Measurements from ENCODE around the gene GNA14.
"Not testable (repeated sequence)": the region's sequence is repeated elsewhere in the genome, so short reads cannot be mapped to it uniquely, and the experiment has no call there.

GNA14 gene

DNA sequence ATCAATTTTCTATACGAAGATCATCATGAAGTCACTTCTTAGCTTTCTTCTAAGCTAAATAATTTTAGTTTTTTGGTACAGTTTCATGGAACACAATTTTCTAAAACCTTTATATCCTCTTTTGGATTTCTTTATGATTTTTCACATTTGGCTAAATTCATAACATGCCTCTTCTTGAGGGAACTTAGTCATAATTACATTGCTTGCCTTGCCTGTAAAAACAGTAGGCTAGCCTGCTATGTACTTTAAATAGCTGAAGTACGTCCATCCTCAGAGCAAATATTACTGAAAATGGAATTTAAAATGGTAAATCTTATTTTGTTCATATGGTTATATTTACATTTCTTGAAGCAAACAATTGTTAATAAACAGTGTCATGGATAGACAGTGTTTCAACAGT is 245.8 kb downstream of the GNA14 start:
- DNase-seq (ENCODE audit: low read depth), result no peak

DNA sequence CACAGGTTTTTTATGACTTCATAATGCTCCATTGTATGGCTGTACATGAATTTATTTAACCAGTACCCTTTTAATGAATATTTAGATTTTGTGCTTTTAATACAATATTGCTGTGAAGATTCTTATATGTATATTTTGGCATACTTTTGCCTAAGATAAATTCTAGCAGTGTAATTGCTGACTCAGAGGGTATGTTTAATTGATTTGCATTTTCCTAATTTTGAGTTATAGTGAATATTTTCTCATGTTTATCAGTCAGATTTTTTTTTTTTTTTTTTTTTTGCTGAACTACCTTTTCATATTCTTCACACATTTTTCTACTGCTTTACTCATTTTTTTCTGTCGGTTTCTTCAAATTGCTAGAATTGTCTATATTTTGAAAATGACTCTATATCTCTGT is 248.2 kb downstream of the GNA14 start:
- no peak for DNase-seq (ENCODE audit: low read depth)

DNA sequence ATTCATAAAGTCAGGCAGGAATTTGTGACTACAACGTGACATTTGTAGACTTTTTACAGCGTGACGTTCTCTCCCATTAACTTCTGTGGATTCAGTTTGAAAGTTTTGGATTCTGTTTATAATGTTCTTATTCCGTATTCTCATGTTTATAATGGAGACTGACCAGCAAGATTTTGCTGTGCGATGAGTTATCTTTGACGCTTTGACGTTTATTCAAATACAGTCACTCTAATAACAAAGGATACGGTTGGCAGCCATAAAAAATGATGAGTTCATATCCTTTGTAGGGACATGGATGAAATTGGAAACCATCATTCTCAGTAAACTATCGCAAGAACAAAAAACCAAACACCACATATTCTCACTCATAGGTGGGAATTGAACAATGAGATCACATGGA is 249.5 kb downstream of the GNA14 start:
- DNase-seq (ENCODE audit: low read depth), result not testable (repeated sequence)

DNA sequence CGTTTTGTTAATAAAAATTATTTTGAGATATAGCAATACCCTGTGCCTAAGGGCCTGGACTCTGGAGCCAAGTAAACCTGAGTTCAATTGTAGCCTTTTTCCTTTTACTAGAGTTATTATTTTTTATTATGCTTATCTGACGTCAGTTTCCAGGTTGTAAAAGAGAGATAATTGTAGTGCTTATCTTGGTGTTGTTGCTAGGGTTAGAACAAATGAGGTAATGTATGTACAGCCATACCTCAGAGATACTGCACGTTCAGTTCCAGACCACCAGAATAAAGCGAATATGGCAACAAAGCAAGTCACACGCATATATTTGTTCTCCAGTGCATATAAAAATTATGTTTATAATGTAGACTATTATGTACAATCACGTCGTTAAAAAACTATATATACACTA is 255.8 kb downstream of the GNA14 start:
- DNase-seq (ENCODE audit: low read depth), result no peak

DNA sequence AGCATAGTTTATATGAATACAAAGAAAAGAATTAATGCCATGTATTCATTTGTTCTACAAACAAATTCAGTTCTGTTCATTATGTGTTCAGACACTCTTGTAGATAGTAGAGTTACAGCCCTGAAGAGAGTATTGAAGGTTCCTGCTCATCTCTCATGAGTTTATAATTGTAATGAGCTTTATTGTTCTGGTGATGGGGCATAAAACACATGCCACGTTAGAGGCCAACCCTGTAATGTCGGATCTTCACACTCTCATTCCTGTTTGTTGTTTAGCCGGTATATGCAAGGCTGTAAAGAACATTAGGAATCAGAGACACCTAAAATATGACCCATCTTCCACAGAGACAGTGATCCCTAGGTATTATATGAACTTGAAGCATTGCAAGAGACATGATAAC is 256.3 kb downstream of the GNA14 start:
- DNase-seq (ENCODE audit: low read depth), result no peak

DNA sequence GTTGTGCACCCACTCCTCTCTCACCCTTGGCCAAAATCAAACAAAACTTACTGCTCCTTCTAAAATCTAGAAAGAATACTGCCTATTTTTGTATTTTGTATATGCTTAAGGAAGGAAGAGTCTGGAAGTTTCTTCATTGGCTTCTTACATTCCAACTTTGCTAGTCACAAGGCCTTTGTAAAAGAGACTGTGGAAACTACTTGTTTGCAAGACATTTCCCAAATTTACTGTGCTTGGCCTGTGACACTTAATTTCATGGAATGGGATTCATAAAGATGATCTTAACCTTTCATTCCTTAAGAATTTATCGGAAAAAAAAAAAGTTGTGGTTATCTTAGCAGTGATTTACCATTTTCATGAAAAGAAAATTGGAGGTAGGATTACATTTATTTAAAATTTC is 261.9 kb downstream of the GNA14 start:
- no peak for DNase-seq (ENCODE audit: low read depth)

DNA sequence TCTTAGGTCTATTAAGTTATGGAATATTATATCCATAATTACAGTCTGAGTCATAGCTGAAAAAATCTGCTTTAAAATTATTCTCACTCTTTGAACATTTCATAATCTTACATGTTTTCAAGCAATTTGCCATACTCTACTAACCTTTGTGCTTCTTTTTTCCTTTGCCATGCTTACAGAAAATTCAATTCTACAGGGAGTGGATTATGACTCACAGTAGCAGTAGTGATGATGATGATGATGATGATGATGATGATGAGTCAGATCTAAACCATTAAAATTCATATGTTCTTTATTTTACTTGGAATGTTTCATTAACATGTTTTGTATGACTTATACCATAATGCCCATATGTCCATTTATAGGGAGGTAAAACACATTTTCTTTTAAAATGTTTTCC is 263.7 kb downstream of the GNA14 start:
- no peak for DNase-seq (ENCODE audit: low read depth)

DNA sequence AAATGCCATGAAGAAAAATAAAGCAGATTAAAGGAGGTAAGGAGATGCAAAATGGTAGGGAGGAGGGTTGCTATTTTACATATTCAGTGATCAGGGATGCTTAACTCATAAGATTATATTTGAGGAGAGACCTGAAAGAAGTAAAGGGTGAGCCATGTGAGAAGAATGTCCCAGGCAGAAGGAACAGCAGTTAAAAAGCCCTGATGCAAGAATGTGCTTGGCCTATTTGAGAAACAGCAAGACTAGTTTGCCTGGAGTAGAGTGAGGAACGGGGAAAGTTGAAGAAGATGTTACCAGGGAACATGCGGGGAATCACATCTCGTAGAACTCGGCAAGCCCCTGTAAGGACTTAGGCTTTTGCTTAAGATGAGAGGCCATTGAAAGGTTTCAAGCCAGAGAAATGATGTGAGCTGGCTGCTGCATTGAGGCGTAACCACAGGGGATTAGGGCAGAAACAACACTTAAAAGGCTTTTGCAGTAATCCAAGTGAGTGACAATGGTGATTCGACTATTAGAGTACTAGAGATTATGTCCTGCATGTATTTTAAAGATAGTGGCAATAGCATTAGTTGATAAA is 272.1 kb downstream of the GNA14 start:
- DNase-seq (ENCODE audit: low read depth), result no peak

DNA sequence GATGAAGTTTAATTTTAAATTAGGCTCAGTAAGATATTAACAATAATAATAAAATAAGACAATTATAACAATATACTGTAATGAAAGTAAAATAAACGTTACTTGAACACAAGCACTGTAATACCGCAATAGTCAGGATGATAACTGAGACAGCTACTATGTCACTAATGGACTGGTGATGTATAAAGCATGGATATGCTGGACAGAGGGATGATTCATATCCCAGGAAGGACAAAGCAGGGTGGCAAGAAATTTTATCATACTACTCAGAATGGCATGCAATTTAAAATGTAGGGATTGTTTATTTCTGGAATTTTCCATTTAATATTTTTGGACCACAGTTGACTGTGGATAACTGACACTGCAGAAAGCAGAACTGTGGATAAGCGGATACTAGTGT is 273.9 kb downstream of the GNA14 start:
- no peak for DNase-seq (ENCODE audit: low read depth)

Data from T-helper 22 cell (primary cell).